ENCODE results near the gene ARHGEF10L.
A peak's percentile ranks its signal among the peaks of the same experiment; 100 is the strongest.

ARHGEF10L gene

GRCh38 chr1:17551755-17552234 lies 12.3 kb downstream of the ARHGEF10L start:
- DNase-seq: peak; percentile 80
- Histone ChIP-seq H2AFZ (ENCODE audit: low read depth, low read length) (no peak overlapping the region), H2BK12ac (ENCODE audit: low read length in 2 of 2) (peak overlapping the region in 1 of 2 experiments; percentile 75), H3K9ac (ENCODE audit: low read length) (peak overlapping the region; percentile 61), H2BK5ac (ENCODE audit: low read depth, low read length, poor library complexity, severe bottlenecking) (no peak overlapping the region), H2AK5ac (ENCODE audit: low read length, severe bottlenecking) (no peak overlapping the region), H3K9me3 (ENCODE audit: control insufficient read depth, low read length) (no peaks in the 10 kb centered on the region), H2BK120ac (ENCODE audit: low read depth, low read length) (no peak overlapping the region), H3K23ac (ENCODE audit: low read length in 2 of 2) (no peak overlapping the region), H3K4me2 (ENCODE audit: low read length, poor library complexity, severe bottlenecking) (no peak overlapping the region), H2BK15ac (ENCODE audit: low read depth, poor library complexity, severe bottlenecking) (no peak overlapping the region), H3K18ac (ENCODE audit: low read depth in 1 of 2, low read length in 2 of 2) (no peak overlapping the region), H4K91ac (ENCODE audit: low read length) (no peak overlapping the region), H3K14ac (ENCODE audit: low read length in 2 of 2) (no peak overlapping the region), H3K4ac (ENCODE audit: low read depth in 1 of 2, low read length in 2 of 2) (no peak overlapping the region), H3K4me3 (ENCODE audit: insufficient read depth in 1 of 2, low read depth in 1 of 2, low read length in 2 of 2) (peak overlapping the region in 1 of 2 experiments; percentile 41), H3K4me1 (ENCODE audit: control insufficient read depth, insufficient read depth, low read depth, low read length) (peaks cover 27% of the 10 kb centered on the region), H3K36me3 (ENCODE audit: control insufficient read depth in 1 of 2, insufficient read depth in 2 of 2, low read depth in 1 of 2, low read length in 2 of 2) (no peaks in the 10 kb centered on the region), H3K27me3 (ENCODE audit: control insufficient read depth in 1 of 2, insufficient read depth in 1 of 2, low read length in 2 of 2) (no peaks in the 10 kb centered on the region), H4K8ac (ENCODE audit: low read length) (peak overlapping the region; percentile 29), H3K27ac (ENCODE audit: low read length, poor library complexity, severe bottlenecking) (peak overlapping the region; percentile 15), H3K79me1 (replicated peaks; ENCODE audit: low read length, poor library complexity, severe bottlenecking) (peaks cover 14% of the 10 kb centered on the region)
- 32% methylated on average over 8 of the region's 8 CpGs for WGBS

DNA sequence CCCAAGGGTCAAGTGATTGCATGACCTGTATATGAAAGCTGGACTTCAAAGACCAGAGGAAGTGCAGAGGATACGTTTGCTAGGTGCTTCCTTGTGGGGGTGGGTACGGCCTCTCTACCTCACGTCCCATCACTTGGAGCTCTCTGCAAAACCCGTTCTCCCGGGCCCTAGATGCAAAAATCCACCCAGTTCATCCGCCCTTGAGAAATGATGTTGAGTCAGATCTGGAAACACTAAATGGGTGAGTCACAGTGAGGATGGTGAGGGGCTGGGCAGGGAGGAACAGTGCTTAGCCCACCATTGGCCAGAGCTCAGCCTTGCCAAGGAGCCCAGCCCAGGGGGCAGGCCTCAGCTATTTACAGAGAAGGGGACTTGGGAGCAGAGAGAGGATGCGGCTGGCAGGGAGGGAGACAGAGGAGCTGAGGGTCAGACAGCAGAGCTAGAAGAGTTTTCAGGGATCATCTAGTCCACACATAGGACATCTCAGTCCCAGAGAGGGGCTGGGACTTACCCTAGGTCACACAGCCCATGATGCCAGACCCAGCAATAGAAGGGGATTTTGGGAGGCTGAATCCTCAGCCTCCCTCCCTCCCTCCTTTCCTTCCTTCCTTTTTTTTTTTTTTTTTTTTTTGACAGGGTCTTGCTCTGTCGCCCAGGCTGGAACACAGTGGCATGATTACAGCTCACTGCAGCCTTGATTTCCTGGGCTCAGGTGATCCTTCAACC lies 14.6 kb downstream of the ARHGEF10L start:
- Histone ChIP-seq H3K4ac (ENCODE audit: low read depth in 1 of 2, low read length in 2 of 2) (peak overlapping the region in 1 of 2 experiments; percentile 52), H3K9me3 (ENCODE audit: control insufficient read depth, low read length) (no peaks in the 10 kb centered on the region), H3K27ac (ENCODE audit: low read length, poor library complexity, severe bottlenecking) (peak overlapping the region; percentile 3), H3K36me3 (ENCODE audit: control insufficient read depth in 1 of 2, insufficient read depth in 2 of 2, low read depth in 1 of 2, low read length in 2 of 2) (no peaks in the 10 kb centered on the region), H4K91ac (ENCODE audit: low read length) (no peak overlapping the region), H2BK120ac (ENCODE audit: low read depth, low read length) (no peak overlapping the region), H3K4me1 (ENCODE audit: control insufficient read depth, insufficient read depth, low read depth, low read length) (peaks cover 30% of the 10 kb centered on the region), H2AFZ (ENCODE audit: low read depth, low read length) (no peak overlapping the region), H3K79me1 (replicated peaks; ENCODE audit: low read length, poor library complexity, severe bottlenecking) (peaks cover 20% of the 10 kb centered on the region), H2BK5ac (ENCODE audit: low read depth, low read length, poor library complexity, severe bottlenecking) (no peak overlapping the region), H3K18ac (ENCODE audit: low read depth in 1 of 2, low read length in 2 of 2) (peak overlapping the region in 1 of 2 experiments; percentile 58), H3K4me3 (ENCODE audit: insufficient read depth in 1 of 2, low read depth in 1 of 2, low read length in 2 of 2) (no peak overlapping the region), H4K8ac (ENCODE audit: low read length) (peak overlapping the region; percentile 27), H2BK12ac (ENCODE audit: low read length in 2 of 2) (peak overlapping the region in 1 of 2 experiments; percentile 31), H3K14ac (ENCODE audit: low read length in 2 of 2) (no peak overlapping the region), H3K27me3 (ENCODE audit: control insufficient read depth in 1 of 2, insufficient read depth in 1 of 2, low read length in 2 of 2) (no peaks in the 10 kb centered on the region), H3K9ac (ENCODE audit: low read length) (peak overlapping the region; percentile 42), H3K23ac (ENCODE audit: low read length in 2 of 2) (no peak overlapping the region), H2BK15ac (ENCODE audit: low read depth, poor library complexity, severe bottlenecking) (peak overlapping the region; percentile 13), H2AK5ac (ENCODE audit: low read length, severe bottlenecking) (peak overlapping the region; percentile 44), H3K4me2 (ENCODE audit: low read length, poor library complexity, severe bottlenecking) (no peak overlapping the region)
- WGBS: 12% methylated on average over 7 of the region's 8 CpGs
- DNase-seq: peak; percentile 91

DNA sequence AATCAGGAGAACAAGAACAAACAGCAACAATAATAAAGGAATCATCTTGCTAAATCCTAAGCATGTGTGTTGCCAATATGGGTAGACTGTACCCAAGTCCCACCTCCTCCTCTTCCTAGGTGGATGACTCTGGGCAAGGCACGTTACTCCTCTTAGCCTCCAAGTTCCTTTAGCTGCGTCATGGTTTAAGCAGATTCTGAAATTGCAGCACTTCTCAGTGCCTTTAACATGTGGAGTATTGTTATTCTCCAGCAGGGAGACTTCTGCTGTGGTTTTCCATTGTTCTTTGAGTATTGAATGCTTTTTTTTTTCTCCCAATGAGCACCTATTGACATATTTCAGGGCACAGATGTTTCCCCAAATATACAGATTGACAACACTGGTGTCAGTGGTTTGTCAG lies 15.5 kb downstream of the ARHGEF10L start:
- Histone ChIP-seq H3K4me1 (ENCODE audit: control insufficient read depth, insufficient read depth, low read depth, low read length) (peaks cover 38% of the 10 kb centered on the region), H3K36me3 (ENCODE audit: control insufficient read depth in 1 of 2, insufficient read depth in 2 of 2, low read depth in 1 of 2, low read length in 2 of 2) (no peaks in the 10 kb centered on the region), H3K4me2 (ENCODE audit: low read length, poor library complexity, severe bottlenecking) (no peak overlapping the region), H2BK5ac (ENCODE audit: low read depth, low read length, poor library complexity, severe bottlenecking) (no peak overlapping the region), H4K8ac (ENCODE audit: low read length) (no peak overlapping the region), H3K14ac (ENCODE audit: low read length in 2 of 2) (no peak overlapping the region), H2AFZ (ENCODE audit: low read depth, low read length) (no peak overlapping the region), H4K91ac (ENCODE audit: low read length) (no peak overlapping the region), H3K79me1 (replicated peaks; ENCODE audit: low read length, poor library complexity, severe bottlenecking) (peaks cover 25% of the 10 kb centered on the region), H2BK120ac (ENCODE audit: low read depth, low read length) (no peak overlapping the region), H3K9me3 (ENCODE audit: control insufficient read depth, low read length) (no peaks in the 10 kb centered on the region), H3K4ac (ENCODE audit: low read depth in 1 of 2, low read length in 2 of 2) (no peak overlapping the region), H3K9ac (ENCODE audit: low read length) (peak overlapping the region; percentile 42), H2BK15ac (ENCODE audit: low read depth, poor library complexity, severe bottlenecking) (no peak overlapping the region), H3K4me3 (ENCODE audit: insufficient read depth in 1 of 2, low read depth in 1 of 2, low read length in 2 of 2) (no peak overlapping the region), H3K23ac (ENCODE audit: low read length in 2 of 2) (no peak overlapping the region), H3K27me3 (ENCODE audit: control insufficient read depth in 1 of 2, insufficient read depth in 1 of 2, low read length in 2 of 2) (no peaks in the 10 kb centered on the region), H2BK12ac (ENCODE audit: low read length in 2 of 2) (no peak overlapping the region), H2AK5ac (ENCODE audit: low read length, severe bottlenecking) (no peak overlapping the region), H3K18ac (ENCODE audit: low read depth in 1 of 2, low read length in 2 of 2) (no peak overlapping the region), H3K27ac (ENCODE audit: low read length, poor library complexity, severe bottlenecking) (no peak overlapping the region)
- no peak for DNase-seq
- WGBS: 95% methylated on average over 2 of the region's 2 CpGs

- Histone ChIP-seq H3K18ac (ENCODE audit: low read depth in 1 of 2, low read length in 2 of 2) (no peak overlapping the region), H3K79me1 (replicated peaks; ENCODE audit: low read length, poor library complexity, severe bottlenecking) (peaks cover 24% of the 10 kb centered on the region), H2BK15ac (ENCODE audit: low read depth, poor library complexity, severe bottlenecking) (no peak overlapping the region), H3K4me1 (ENCODE audit: control insufficient read depth, insufficient read depth, low read depth, low read length) (peaks cover 47% of the 10 kb centered on the region), H3K14ac (ENCODE audit: low read length in 2 of 2) (no peak overlapping the region), H2AFZ (ENCODE audit: low read depth, low read length) (no peak overlapping the region), H3K27ac (ENCODE audit: low read length, poor library complexity, severe bottlenecking) (no peak overlapping the region), H3K9ac (ENCODE audit: low read length) (no peak overlapping the region), H2BK5ac (ENCODE audit: low read depth, low read length, poor library complexity, severe bottlenecking) (no peak overlapping the region), H3K36me3 (ENCODE audit: control insufficient read depth in 1 of 2, insufficient read depth in 2 of 2, low read depth in 1 of 2, low read length in 2 of 2) (no peaks in the 10 kb centered on the region), H3K27me3 (ENCODE audit: control insufficient read depth in 1 of 2, insufficient read depth in 1 of 2, low read length in 2 of 2) (no peaks in the 10 kb centered on the region), H4K8ac (ENCODE audit: low read length) (no peak overlapping the region), H2BK12ac (ENCODE audit: low read length in 2 of 2) (no peak overlapping the region), H2AK5ac (ENCODE audit: low read length, severe bottlenecking) (no peak overlapping the region), H4K91ac (ENCODE audit: low read length) (no peak overlapping the region), H3K23ac (ENCODE audit: low read length in 2 of 2) (no peak overlapping the region), H2BK120ac (ENCODE audit: low read depth, low read length) (no peak overlapping the region), H3K4me2 (ENCODE audit: low read length, poor library complexity, severe bottlenecking) (no peak overlapping the region), H3K9me3 (ENCODE audit: control insufficient read depth, low read length) (no peaks in the 10 kb centered on the region), H3K4ac (ENCODE audit: low read depth in 1 of 2, low read length in 2 of 2) (no peak overlapping the region), H3K4me3 (ENCODE audit: insufficient read depth in 1 of 2, low read depth in 1 of 2, low read length in 2 of 2) (no peak overlapping the region)
- no peak for DNase-seq
- WGBS: 95% methylated on average over 6 of the region's 7 CpGs
Measured at GRCh38 chr1:17557986-17558385, 18.5 kb downstream of the ARHGEF10L start.
